ENCODE results near the gene TCF19.
"Not testable (repeated sequence)": the region's sequence is repeated elsewhere in the genome, so short reads cannot be mapped to it uniquely, and the experiment has no call there.

TCF19 gene

DNA sequence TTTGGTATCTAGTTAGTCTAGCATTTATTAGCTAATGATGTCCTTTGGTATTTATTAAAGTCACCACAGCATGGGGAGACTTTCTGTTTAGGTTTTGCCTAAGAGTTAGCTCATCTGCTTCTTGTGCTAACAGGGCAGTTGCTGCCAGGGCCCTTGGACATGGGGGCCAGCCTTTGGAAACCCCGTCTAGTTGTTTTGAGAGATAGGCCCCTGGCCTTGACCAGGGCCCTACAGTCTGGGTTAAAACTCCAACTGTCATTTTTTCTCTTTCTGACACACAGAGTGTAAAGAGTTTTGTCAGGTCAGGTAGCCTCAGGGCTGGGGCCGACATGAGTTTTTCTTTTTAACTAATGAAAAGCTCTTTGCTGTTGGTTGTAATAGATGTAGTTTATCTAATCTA is 24.9 kb downstream of the TCF19 start:
- DNase-seq (ENCODE audit: low spot score) = not testable (repeated sequence)

DNA sequence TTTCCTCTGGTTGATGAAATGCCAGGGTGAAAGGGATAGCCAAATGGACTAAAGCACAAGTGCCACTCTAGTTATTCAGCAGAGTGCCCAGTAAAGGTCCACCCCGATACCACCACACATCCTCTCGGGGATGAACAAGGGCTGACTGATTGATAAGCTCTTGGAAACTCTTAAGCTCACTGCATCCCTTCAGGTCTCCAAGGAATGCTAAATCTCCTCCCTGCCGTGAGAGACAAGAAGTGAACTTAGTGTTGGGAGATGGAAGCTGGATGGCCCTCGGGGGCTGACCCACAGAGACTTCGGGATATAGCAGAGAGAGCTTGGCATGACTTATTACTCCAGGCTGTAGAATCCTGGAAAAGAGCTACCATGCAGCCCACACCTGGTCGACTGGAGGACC is 25.5 kb downstream of the TCF19 start:
- DNase-seq (ENCODE audit: low spot score) = not testable (repeated sequence)

DNA sequence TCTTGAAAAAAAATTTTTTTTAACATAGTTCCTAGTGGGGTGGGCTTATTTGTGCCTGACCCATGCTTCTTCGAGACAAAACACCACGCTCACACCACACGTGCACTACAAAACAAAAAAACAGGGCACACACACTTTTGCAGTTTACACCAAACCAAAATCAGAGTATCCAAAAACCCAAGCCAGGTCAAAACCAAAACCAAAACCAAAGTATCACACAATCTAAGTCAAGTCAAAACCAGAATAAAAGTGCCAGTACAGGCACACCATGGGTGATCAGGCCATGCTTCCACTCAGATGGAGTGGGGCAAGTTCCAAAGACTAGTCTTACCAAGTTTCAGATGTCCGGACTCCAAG is 27.3 kb downstream of the TCF19 start:
- not testable (repeated sequence) for DNase-seq (ENCODE audit: low spot score)

DNA sequence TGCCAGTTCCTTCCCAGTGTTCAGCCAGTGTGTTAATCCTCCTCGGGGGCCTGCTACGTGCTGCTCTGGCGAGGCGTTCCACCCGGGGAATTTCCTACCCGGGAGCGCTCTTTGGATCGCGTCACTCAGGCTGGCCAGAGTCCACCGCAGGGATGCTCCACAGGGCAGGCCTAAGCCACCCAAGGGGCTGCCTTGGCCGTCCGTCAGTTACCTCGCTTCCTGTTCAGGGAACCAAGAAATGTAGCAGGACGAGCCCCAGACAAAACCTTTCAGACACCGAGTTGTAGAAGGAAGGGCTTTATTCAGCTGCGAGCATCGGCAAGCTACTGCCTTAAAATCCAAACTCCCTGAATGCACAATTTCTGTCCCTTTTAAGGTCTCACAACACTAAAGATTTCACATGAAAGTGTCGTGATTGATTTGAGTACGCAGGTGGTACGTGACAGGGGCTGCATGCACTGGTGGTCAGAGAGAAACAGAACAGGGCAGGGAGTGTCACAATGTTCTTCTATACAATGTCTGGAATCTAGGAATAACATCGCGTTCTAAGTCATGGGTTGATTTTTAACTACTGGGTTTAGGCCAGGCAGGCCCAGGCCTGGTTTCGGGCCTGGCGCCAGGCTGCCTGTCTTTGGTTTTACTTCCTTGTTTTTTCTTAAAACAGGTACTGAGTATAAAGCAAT is 27.8 kb downstream of the TCF19 start:
- peak; percentile 95 for DNase-seq (ENCODE audit: low spot score)

DNA sequence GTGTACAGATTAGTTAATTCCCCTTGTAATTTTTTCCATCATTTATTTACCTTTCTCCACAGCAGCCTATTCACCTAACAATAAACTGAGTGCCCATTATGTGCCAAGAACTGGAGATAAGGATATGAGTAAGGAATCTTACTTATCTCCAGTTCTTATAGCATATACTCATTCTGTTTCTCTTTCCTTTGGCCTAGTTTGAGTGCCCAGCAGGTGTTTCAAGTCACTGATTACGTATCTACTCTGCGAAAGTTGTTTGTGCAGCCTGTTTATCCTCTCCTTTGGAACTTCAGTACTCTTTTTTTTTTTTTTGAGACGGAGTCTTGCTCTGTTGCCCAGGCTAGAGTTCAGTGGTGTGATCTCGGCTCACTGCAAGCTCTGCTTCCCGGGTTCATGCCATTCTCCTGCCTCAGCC is 29.4 kb downstream of the TCF19 start:
- peak; percentile 55 for DNase-seq (ENCODE audit: low spot score)

DNA sequence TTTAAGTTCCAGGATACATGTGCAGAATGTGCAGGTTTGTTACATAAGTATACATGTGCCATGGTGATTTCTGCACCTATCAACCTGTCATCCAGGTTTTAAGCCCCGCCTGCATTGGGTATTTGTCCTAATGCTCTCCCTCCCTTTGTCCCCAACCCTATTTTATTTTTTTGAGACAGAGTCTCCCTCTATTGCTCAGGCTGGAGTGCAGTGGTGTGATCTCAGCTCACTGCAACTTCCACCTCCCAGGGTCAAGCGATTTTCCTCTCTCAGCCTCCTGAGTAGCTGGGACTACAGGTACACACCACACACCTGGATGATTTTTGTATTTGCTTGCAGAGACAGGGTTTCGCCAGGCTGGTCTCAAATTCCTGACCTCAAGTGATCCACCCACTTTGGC is 30.8 kb downstream of the TCF19 start:
- DNase-seq (ENCODE audit: low spot score) = peak; percentile 37

DNA sequence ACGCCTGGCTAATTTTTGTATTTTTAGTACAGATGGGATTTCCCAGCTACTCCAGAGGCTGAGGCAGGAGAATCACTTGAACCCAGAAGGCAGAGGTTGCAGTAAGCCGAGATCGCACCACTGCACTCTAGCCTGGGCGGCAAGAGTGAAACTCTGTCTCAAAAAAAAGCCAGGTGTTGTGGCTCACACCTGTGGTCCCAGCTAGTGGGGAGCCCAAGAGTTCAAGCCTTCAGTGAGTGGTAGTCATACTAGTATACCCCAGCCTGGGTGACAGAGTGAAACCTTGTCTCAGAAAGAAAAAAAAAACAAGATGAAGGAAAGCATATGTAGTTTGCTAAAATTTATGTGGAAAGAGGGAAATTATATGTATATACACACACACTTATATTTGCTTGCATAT is 32.1 kb downstream of the TCF19 start:
- DNase-seq (ENCODE audit: low spot score) = no peak

DNA sequence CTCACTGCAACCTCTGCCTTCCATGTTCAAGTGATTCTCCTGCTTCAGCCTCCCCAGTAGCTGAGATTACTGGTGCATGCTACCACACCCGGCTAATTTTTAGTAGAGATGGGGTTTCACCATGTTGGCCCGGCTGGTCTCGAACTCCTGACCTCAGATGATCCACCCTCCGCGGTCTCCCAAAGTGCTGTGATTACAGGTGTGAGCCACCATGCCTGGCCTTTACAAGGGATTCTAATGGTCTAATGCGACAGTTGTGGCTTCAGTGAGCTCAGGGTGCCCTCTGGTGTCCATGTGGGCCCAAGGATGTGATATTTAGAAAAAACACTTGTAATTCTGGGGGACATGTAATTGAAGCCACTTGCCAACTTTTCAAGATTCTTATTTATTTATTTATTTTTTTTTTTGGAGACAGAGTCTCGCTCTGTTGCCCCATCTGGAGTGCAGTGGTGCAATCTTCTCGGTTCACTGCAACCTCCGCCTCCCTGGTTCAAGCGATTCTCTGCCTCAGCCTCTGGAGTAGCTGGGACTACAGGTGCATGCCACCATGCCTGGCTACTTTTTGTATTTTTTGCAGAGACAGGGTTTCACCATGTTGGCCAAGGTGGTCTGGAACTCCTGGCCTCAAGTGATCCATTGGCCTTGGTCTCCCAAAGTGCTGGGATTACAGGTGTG is 34.2 kb downstream of the TCF19 start:
- DNase-seq (ENCODE audit: low spot score) = peak; percentile 83

DNA sequence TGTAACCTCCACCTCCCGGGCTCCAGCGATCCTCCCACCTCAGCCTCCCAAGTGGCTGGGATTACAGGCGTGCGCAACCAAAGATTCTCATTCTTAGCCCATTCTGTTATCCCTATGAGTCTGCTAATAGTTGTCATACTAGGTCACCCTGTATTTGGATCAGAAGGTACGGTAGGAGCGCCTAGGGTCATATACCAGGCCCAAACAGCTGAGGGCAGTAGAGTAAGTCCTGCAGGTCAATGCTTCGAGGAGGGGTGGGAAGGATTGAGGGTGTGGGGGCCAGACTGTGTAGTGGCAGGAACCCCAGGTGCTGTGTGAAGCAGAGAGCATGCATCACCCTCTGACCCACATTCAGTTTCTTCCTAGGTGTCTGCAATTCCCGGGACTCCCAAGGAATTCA is 34.8 kb downstream of the TCF19 start:
- no peak for DNase-seq (ENCODE audit: low spot score)

DNA sequence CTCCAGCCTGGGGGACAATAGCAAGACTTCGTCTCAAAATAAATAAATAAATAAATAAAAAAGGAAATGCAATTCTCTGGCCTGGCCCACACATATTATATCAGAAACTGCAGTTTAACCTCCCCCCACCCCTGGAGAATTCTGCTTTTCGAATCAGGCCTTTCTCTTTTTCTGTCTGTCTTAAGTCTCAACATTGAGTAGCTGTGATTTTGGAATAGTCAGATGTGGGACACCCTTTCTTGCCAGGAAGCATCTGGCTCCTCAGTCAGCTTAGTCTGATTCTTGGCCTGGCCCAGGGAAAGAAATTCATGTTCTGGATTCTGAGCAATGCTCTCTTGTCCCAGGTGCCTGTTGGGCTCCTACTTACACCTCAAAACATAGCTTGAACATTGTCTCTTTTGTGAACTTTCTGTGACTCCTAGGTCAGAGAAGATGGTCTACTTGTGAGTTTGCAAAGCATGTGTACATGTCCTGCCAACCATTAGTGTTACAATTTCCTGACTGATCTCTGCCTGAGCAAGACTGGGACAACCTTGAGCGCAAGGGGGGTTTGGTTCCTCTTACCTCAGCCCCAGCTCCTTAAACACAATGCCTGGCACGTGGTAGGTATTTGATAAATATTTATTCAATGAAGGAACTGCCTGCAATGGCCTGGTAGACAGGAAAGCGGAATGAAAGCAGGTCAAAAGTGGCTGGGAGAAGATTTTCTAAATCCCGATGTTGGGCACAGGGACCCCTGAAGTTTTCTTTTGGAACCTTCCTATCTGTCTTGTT is 35.9 kb downstream of the TCF19 start:
- no peak for DNase-seq (ENCODE audit: low spot score)

DNA sequence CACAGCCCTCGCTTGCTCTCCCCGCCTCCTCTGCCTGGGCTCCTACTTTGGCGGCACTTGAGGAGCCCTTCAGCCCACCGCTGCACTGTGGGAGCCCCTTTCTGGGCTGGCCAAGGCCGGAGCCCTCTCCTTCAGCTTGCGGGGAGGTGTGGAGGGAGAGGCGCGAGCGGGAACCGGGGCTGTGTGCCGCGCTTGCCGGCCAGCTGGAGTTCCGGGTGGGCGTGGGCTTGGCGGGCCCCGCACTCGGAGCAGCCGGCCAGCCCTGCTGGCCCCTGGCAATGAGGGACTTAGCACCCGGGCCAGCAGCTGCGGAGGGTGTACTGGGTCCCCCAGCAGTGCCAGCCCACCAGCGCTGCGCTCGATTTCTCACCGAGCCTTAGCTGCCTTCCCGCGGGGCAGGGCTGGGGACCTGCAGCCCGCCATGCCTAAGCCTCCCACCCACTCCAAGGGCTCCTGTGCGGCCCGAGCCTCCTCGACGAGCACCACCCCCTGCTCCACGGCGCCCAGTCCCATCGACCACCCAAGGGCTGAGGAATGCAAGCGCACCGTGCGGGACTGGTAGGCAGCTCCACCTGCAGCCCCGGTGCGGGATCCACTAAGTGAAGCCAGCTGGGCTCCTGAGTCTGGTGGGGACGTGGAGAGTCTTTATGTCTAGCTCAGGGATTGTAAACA is 37.1 kb downstream of the TCF19 start:
- not testable (repeated sequence) for DNase-seq (ENCODE audit: low spot score)

DNA sequence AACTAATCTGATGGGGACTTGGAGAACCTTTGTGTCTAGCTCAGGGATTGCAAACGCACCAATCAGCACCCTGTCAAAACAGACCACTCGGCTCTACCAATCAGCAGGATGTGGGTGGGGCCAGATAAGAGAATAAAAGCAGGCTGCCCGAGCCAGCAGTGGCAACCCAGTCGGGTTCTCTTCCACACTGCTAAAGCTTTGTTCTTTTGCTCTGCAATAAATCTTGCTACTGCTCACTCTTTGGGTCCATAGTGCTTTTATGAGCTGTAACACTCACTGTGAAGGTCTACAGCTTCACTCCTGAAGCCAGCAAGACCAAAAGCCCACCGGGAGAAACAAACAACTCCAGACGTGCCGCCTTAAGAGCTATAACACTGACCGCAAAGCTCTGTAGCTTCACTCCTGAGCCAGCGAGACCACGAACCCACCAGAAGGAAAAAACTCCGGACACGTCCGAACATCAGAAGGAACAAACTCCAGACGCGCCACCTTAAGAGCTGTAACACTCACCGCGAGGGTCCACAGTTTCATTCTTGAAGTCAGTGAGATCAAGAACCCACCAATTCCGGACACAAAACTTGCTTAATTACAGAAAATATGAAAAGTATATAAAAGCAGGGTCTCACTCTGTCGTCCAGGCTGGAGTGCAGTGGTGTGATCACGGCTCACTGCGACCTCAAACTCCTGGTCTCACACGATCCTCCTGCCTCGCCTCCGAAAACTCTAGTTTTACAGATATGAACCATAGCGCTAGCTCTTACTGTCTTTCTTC is 38.0 kb downstream of the TCF19 start:
- not testable (repeated sequence) for DNase-seq (ENCODE audit: low spot score)

DNA sequence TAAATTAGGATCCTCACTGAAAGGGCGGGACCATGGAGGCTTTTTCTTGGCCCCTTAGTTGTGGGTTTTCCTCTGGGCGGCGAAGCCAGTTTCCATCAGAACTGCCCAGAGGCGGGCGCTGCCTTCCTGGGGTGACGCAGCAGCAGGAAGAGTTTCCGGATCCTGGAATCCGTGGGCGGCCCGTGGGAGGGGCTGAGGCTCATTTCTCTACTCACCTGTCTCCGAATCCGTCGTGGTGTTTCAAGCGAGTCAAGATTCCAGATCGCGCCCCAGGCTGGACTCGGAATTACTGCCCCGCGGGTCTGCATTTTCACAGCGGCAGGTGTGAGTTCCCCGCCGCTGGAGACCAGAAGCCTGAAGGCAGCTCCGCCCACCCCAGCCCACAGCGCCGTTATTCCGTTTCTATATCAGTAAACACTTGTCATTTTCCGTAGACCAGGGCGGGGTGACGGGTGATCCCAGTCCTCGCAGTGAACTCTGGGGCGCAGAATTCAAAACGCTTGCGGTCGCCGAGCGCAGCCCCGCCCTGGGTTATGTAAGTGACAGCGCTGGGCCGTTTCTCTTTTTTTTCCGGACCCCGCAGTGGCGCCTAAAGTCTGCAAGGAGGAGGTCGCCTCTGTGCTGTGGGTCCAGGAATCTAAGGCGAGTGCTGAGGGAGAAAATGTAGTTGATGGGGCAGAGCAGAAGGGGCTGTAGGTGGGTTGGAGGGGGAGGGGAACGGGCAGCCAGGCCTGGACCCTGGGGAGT is 39.3 kb downstream of the TCF19 start:
- DNase-seq (ENCODE audit: low spot score) = peak; percentile 91

DNA sequence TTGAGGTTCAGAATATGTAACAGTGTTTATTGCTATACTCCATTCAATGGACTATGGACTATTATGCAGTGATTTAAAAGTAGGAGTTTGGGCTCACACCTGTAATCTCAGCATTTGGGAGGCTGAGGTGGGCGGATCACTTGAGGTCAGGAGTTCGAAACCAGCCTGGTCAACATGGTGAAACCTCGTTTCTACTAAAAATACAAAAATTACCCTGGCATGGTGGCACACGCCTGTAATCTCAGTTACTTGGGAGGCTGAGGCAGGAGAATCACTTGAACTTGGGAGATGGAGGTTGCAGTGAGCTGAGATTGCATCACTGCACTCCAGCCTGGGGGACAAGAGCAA is 40.7 kb downstream of the TCF19 start:
- DNase-seq (ENCODE audit: low spot score) = not testable (repeated sequence)

DNA sequence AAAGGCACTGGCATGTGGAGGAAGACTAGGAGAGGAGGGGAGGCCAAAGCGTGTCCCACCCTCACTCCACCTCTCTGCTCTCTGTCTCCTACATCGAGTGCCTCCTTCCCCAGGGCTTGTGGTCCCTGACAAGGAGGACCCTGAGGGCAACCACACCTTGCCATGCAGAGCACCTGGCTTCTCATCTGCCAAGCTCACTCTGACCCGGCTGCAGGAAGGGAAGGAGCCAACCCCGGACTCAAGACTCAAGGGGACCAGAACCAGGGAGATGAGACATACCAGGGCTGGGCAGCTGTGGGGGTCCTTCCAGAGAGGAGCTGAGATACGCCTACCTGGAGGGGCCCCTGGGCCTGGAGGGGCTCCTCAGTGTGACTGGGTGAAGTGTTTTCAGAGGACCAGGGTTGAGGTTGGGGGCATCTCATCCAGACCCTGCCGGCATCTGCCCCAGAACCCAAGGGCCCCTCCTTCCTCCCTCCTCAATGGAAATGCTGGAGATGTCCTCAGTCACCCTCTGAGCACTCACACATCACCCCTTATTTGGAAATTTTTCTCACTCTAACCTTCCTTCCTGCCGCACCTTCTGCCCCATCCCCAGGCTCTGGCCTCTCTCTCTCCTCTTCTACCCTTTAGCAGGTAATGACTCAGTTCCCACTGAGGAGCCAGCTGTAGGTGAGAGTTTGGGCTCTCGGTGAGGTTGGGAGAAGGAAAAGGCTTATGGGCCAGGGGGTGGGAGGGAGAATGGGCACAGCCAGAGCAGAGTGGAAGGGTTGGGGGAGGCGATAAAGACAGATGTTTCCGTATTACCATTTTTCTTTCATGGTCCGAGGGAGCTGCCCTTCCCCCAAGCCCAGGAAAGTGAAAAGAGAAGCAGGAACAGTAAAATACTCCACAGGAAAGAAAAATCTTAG is 44.1 kb downstream of the TCF19 start:
- DNase-seq (ENCODE audit: low spot score) = peak; percentile 79

DNA sequence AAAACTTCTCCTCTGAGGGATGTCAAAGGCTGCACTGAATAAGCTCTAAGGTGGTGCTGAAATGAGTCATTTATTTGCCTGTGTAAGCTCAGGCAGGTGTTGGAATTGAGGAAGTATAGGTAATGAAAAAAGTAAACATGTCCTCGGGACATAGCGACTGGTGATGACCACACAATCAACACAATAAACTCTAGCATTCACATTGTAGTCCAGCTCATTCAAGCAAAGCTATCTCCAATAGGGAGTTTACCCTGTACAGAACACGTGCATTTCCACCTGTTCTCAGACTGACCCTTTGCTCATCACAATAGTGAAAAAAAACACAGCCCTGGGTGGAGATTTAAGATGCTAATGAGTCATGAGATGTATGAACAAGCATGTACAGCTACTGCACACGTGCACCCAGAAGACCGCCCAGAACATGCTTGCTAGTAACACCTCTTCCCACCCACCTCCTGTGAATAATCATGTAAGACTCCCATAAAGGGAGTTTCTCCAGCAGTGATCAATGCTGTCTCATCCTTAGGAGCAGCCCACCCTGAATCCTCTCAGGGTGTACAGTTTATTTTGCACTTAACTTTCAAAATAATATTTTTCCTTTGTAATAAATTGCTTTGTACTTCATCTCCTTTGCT is 45.1 kb downstream of the TCF19 start:
- peak; percentile 93 for DNase-seq (ENCODE audit: low spot score)

DNA sequence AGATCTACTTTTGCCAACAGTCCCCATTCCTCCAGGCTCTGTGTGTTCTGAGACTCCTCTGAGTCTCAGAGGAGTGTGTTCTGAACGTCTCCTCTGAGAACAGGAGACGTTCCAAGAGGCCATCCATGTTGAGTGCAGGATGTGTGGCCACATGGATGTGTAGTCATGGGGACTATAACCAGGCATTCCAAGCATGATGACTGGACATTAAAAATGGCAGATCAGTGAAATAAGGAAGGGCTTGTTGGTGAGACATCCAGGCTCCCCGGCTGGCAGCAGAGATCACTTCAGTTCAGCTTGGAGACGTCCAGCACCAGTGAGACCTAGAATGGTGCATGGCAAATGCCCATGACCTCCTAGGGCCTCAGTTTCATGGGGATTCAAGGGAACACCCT is 46.4 kb downstream of the TCF19 start:
- peak; percentile 56 for DNase-seq (ENCODE audit: low spot score)

DNA sequence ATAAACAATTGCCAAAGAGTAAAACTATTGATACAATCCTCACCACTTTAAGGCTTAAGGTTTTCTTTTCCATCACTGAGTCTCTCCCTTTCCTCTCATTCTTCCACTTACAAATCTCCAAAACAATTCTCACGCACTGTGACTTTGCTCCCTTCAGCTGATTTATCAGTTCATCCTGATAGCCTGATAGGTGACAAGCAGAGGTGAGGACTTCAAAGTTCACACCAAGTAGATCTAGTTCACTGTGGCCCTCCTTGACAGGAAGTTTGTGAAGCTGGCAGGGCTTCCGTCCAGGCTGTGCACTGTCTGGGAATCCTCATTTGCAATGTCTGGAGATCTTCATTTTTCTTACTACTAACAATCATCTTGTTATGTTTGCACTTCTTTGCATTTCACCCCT is 47.2 kb downstream of the TCF19 start:
- no peak for DNase-seq (ENCODE audit: low spot score)

DNA sequence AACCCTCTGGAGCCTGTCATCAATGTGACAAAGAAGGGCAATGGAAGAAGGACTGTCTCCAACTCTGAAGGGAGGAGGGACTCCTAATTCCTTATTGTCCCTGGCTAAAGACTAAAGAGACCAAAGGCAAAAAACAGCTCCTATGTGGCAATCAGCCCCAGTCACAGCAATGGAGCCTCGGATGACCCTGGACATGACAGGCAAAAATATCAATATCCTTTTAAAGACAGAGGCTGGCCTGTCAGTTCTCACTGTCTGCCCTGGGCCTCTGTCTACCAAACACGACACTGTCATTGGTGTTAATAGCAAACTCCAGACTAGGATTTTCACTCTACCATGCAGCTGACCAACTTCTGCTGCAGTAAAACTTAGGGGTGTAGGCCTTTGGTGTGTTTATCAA is 50.1 kb downstream of the TCF19 start:
- DNase-seq (ENCODE audit: low spot score) = no peak

DNA sequence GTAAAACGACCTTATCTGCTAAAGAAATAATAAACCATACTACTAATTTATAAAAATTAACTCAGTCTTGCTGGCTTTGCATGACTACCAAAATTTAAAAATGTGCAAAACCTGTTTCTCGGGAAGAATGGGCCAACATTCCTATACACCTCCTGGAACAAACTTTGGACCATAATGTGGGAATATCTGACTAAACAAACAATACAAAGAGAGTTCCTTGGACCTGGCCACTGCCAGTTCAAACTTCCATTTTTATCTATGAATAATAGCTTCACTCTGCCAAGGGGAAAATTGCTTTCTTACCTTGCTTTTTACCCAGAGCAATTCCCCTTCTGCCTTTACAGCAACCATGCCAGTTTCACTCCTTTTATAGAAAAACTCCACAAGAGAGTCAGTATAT is 50.7 kb downstream of the TCF19 start:
- no peak for DNase-seq (ENCODE audit: low spot score)
